Activated T-helper 1 cell treated with anti-CD3 and anti-CD28 coated beads, Interleukin-12 subunit alpha, Interleukin-12 subunit beta, Interleukin-2, Interleukin-4 antibody, amounts not matched to agents 30 ng/mL and 10 ng/mL and 1 ng/mL, durations not matched to agents 14 hours and 24 hours and 36 hours (primary cell): Measurements from ENCODE around the gene ANKRD11. TPM values are rescaled to one million over a fixed set of nuclear protein-coding genes. Genes with fewer than 3 reads are reported as not detected.

Experiments used
- DNase-seq: peaks from one replicate; pipeline ENCODE4 v3.0.0; 2021; ENCODE audit warnings: low spot score
- H3K27ac Mint-ChIP-seq: one replicate; pipeline ENCODE4 v1.8.0; 2021; ENCODE audit warnings: mild to moderate bottlenecking, mixed read lengths
- H3K27me3 Mint-ChIP-seq: one replicate; pipeline ENCODE4 v1.8.0; 2022; ENCODE audit warnings: mild to moderate bottlenecking, moderate library complexity, mixed read lengths; ENCODE audit not compliant: insufficient read depth
- H3K36me3 Mint-ChIP-seq: one replicate; pipeline ENCODE4 v1.8.0; 2021; ENCODE audit warnings: low read depth, mixed read lengths
- H3K4me1 Mint-ChIP-seq: one replicate; pipeline ENCODE4 v1.8.0; 2021; ENCODE audit warnings: low read depth, mixed read lengths
- H3K4me3 Mint-ChIP-seq: one replicate; pipeline ENCODE4 v1.8.0; 2021; ENCODE audit warnings: mild to moderate bottlenecking, moderate library complexity, mixed read lengths
- H3K9me3 Mint-ChIP-seq: one replicate; pipeline ENCODE4 v1.8.0; 2021; ENCODE audit warnings: mixed read lengths
- intact Hi-C: fragments of 100-400 bp; cut with micrococcal nuclease; formaldehyde crosslinking; loops from one replicate; pipeline ENCODE4 v1.15.1; 2024
- total RNA-seq: library from RNA; stranded (reverse); gene quantifications from 2 replicates; pipeline ENCODE4 v1.2.3, GENCODE V29; 2022

Gene ANKRD11
- total RNA-seq, 1 donor from 2014 or later = 176 TPM

DNA sequence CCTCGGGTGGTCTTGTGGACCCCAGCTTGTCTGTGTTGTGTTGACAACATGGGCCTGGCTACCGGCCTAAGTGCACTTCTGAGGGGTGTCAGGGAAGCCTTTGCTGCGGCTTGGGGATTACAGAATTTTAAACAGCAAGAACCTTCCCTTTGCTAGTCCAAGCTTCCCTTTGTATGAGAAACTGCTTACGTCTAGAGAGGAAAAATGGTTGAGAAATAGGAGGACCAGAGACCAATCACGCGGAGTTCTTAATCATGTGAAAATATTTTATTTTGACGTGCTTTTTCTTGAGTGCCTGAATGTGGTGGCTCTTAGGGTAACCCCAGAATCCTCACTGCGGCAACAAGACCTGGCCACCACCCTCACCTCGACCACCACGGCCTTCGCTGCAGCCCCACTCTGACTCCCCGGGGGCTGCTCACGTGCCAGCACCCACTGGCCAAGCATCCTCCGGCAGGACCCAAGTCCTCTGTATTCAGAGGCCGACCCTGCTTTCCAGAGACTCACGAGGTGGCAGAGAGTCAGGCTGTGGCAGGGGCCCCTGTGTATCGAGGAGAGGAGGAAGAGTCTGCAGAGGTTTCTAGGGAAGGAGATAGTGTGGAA is 191.6 kb downstream of the ANKRD11 start:
- DNase-seq = no peak
- Mint-ChIP-seq H3K27ac (no peak overlapping the region), H3K36me3 (peaks cover 14% of the 10 kb centered on the region), H3K4me1 (peaks cover 32% of the 10 kb centered on the region), H3K27me3 (no peaks in the 10 kb centered on the region), H3K9me3 (no peaks in the 10 kb centered on the region), H3K4me3 (no peak overlapping the region)
- intact Hi-C loops = no loop called here

DNA sequence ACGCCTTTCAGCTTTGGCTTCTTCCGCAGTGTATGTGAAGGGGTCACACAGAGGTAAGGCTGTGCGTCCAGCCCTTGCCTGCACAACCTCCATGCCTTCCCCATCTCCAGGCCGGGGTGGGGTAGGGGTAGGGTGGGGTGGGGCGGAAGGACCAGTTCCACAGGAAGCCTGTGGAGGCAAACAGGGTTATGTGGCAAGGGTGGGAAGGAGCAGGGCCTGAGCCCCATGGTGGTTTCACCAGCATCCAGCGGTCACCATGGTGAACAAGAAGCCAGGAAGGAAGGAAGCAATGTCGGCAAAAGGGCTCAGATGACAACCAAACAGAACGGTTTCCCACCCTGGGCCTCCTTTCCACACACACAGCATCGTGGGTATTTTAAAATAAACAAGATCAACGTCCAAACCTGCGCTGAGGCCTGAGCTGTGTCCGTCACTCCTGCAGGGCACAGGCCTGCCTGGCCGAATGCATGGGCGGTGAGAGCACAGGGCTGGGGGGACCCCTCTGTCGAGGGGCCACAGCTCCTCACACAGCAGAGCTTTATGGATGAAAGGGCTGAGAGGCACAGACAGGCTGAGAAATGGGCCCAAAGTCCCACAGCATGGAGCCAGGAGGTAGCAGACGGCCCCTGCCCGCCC is 192.3 kb downstream of the ANKRD11 start:
- no peak for DNase-seq
- no peaks in the 10 kb centered on the region for H3K9me3 Mint-ChIP-seq
- H3K27me3 Mint-ChIP-seq = no peaks in the 10 kb centered on the region
- H3K27ac Mint-ChIP-seq = peak overlapping the region; percentile 76
- H3K4me3 Mint-ChIP-seq = no peak overlapping the region
- peaks cover 32% of the 10 kb centered on the region for H3K4me1 Mint-ChIP-seq
- peaks cover 12% of the 10 kb centered on the region for H3K36me3 Mint-ChIP-seq
- intact Hi-C loops = no loop called here

DNA sequence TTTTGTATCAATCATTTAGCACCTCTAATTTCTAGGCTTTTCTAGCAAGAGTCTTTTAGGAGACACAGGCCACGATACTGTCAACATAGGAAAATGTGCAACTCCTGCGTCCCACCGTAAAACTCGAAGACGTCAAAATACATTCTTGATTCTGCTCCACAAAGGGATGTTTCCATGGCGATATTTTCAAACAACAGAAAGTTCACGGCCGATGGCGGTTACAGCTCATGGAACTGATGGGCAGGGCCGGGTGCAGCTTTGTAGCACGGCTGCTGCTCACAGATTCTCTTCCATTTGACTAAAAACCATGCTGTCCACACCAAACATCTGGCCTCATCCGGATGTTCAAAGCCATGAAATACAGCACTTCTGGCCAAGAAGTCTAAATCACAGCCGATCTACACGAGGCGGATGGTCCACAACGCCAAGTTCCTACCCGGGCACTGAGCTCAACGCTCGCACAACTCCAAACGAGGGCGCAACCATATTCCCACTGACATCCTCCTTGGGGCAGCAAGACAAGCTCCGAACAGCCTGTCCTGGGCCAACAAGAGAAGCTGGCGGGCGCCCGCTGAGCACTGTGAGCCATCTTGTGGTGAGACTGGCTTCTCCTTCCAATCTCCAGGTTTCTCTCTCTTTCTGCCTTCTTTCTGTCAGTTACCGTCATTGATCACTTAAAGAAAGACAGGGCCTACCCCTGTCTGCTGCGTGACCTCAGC is 193.0 kb downstream of the ANKRD11 start:
- H3K4me3 Mint-ChIP-seq = no peak overlapping the region
- H3K27ac Mint-ChIP-seq = peak overlapping the region; percentile 76
- peaks cover 8% of the 10 kb centered on the region for H3K36me3 Mint-ChIP-seq
- peaks cover 26% of the 10 kb centered on the region for H3K4me1 Mint-ChIP-seq
- intact Hi-C loops = no loop called here
- no peak for DNase-seq
- no peaks in the 10 kb centered on the region for H3K9me3 Mint-ChIP-seq
- no peaks in the 10 kb centered on the region for H3K27me3 Mint-ChIP-seq

DNA sequence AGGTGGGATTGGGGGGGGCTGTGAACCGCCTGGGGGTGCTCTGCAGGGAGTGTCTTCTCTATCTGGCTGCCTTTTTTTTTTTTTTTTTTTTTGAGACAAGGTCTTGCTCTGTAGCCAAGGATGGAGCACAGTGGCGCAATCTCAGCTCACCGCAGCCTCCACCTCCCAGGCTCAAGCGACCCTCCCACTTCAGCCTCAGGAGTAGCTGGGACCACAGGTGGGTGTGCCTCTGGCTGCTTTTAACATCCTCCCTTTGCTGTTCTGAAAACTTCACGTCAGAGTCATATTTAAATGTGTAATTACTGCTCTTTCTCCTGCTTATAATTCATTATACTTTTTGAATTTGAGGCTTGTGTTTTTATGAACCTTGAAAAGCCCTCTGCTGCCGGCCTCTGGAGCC is 194.4 kb downstream of the ANKRD11 start:
- intact Hi-C loops = no loop called here
- peak overlapping the region; percentile 35 for H3K27ac Mint-ChIP-seq
- H3K4me3 Mint-ChIP-seq = no peak overlapping the region
- no peak for DNase-seq
- no peaks in the 10 kb centered on the region for H3K9me3 Mint-ChIP-seq
- H3K4me1 Mint-ChIP-seq = peaks cover 26% of the 10 kb centered on the region
- H3K36me3 Mint-ChIP-seq = peaks cover 8% of the 10 kb centered on the region
- H3K27me3 Mint-ChIP-seq = no peaks in the 10 kb centered on the region

DNA sequence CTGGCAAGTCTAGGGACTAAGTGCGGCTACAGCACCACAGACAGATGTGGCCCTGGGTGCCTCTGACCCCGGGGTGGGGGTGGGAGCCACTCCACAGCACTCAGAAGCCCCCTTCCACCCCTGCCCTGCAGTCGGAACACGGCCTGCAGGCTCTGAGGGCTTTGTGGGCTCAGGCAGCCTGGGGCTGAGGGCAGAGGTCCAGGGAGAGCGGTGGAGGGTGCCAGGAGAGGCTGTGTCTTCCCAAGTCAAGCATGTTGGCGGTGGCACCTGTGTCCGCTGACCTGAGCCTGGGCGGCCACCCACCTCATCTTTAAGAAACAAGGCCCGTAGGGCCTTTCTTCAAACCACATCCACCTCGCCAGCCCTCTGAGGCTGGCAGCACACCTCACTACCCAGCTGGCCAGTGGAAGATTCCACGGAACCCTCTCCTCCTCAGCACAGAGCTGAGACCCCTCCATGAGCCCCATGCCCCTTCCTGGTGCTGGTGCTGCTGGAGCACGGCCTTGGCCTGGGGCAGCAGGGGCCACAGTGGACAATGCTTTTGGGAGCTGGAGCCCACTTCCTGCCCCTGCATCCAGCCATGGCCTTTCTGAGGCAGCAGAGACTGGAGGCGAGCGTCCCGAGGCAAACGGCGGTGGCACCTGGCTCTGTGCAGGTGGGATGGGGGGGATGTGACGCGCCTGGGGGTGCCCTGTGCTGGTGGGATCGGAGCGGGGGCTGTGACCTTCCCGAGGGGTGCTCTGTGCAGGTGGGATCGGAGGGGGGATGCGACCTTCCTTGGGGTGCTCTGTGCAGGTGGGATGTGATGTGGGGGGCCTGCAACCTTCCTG is 195.1 kb downstream of the ANKRD11 start:
- no peaks in the 10 kb centered on the region for H3K27me3 Mint-ChIP-seq
- peaks cover 26% of the 10 kb centered on the region for H3K4me1 Mint-ChIP-seq
- H3K36me3 Mint-ChIP-seq = peaks cover 7% of the 10 kb centered on the region
- H3K9me3 Mint-ChIP-seq = no peaks in the 10 kb centered on the region
- intact Hi-C loops = no loop called here
- no peak overlapping the region for H3K4me3 Mint-ChIP-seq
- DNase-seq = no peak
- H3K27ac Mint-ChIP-seq = no peak overlapping the region

DNA sequence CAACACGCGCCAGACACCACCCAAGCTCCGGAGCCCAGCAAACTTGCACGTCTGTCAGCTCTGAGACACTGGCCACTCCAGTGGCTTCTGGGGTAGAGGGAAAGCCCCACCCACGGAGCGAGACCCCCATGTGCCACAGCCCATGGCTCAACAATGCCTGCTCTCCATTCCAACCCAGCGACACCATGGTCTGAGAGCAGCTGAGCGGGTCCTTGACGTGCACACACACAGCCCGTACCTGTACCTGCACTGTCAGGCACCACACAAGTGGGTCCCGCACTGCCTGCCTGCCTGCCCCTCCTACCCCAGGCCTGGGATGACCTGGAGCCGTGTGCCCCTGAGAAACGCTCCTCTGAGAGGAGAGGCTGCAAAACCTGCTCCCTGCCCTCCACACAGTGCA is 195.9 kb downstream of the ANKRD11 start:
- Mint-ChIP-seq H3K27ac (no peak overlapping the region), H3K4me1 (peaks cover 26% of the 10 kb centered on the region), H3K9me3 (no peaks in the 10 kb centered on the region), H3K36me3 (peaks cover 9% of the 10 kb centered on the region), H3K4me3 (no peak overlapping the region), H3K27me3 (no peaks in the 10 kb centered on the region)
- intact Hi-C loops = no loop called here
- no peak for DNase-seq

DNA sequence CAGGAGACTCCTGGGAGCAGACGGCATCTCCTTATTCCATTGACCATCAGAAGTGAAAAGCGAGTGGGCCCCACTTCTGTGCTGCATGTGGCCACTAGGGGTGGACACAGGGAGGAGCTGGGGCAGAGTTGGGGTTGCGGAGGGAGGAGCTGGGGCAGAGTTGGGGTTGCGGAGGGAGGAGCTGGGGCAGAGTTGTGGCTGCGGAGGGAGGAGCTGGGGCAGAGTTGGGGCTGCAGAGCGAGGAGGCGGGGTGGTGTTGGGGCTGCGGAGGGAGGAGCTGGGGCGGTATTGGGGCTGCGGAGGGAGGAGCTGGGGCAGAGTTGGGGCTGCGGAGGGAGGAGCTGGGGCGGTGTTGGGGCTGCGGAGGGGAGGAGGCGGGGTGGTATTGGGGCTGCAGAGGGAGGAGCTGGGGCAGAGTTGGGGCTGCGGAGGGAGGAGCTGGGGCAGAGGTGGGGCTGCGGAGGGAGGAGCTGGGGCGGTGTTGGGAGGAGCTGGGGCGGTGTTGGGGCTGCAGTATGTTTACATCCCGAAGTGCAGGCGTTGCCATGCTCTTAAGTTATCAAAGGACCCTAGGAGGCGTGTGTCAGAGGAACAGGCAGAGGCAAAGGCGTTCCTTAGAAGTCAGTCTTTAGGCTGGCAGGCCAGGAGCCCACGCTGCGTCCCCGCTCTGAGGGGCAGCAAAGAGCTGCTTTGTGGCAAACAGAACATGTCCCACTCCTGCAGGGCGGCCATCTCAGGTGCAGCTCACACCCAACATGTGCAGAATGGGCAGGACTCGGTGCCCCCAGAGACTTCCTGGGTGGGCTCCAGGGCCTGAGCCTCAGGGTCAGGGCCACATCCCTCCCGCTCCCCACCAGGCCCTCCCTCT is 196.9 kb downstream of the ANKRD11 start:
- peaks cover 20% of the 10 kb centered on the region for H3K4me1 Mint-ChIP-seq
- no peaks in the 10 kb centered on the region for H3K9me3 Mint-ChIP-seq
- peaks cover 10% of the 10 kb centered on the region for H3K36me3 Mint-ChIP-seq
- H3K27ac Mint-ChIP-seq = no peak overlapping the region
- H3K4me3 Mint-ChIP-seq = no peak overlapping the region
- DNase-seq = no peak
- intact Hi-C loops = no loop called here
- H3K27me3 Mint-ChIP-seq = no peaks in the 10 kb centered on the region

DNA sequence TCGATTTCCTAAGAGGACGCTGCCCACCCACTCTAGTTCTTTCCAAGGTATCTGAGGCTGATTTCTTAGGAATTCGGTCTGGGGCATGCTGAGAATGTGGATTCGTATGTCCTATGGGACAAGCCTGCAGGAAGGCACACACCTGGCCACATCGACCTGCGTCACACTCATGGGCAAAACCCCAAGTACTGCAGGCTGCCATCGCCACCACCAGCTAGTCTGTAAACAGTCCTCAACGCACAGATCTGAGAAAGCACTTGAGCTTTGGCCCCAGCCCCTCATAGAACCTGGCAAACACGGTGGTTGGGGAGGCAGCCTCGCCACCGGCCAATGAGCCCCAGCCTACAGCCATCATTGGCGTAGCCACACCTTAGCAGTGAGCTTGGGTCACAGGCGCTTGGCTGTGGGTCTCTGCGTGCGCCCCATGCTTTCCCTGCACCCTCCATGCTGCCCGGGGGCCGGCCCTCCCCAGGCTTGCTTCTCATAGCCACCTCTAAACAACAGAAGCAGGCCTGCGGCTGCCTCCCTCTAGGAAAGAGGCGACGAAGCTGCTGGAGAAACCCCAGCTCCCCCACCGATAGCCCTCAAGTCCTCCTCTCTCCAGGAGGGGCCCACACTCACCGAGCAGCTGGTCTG is 197.8 kb downstream of the ANKRD11 start:
- DNase-seq = no peak
- H3K4me3 Mint-ChIP-seq = no peak overlapping the region
- H3K27ac Mint-ChIP-seq = peak overlapping the region; percentile 63
- peaks cover 17% of the 10 kb centered on the region for H3K4me1 Mint-ChIP-seq
- peaks cover 8% of the 10 kb centered on the region for H3K36me3 Mint-ChIP-seq
- H3K9me3 Mint-ChIP-seq = no peaks in the 10 kb centered on the region
- intact Hi-C loops = no loop called here
- no peaks in the 10 kb centered on the region for H3K27me3 Mint-ChIP-seq

DNA sequence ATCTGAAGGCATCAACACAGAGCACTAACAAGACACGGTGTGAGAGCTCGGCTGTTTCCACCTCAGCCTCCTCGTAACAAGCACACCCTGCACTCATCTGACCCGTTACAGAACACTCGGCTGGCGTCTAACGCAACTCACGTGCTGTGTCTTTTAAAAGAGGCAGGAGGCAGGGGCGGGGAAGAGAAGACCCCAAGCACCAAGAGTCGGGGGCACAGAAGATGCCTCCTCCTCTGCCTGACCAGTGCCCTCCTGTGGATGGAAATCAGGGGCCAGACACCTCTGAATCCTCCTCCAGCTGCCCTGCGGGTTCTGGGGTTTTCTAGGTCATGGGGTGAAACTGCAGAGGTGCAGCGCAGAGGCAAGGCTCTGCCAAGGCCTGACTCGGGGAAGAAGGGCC is 198.6 kb downstream of the ANKRD11 start:
- Mint-ChIP-seq H3K36me3 (peaks cover 9% of the 10 kb centered on the region), H3K4me3 (no peak overlapping the region), H3K9me3 (no peaks in the 10 kb centered on the region), H3K4me1 (peaks cover 9% of the 10 kb centered on the region), H3K27me3 (no peaks in the 10 kb centered on the region), H3K27ac (no peak overlapping the region)
- intact Hi-C loops = no loop called here
- DNase-seq = no peak

DNA sequence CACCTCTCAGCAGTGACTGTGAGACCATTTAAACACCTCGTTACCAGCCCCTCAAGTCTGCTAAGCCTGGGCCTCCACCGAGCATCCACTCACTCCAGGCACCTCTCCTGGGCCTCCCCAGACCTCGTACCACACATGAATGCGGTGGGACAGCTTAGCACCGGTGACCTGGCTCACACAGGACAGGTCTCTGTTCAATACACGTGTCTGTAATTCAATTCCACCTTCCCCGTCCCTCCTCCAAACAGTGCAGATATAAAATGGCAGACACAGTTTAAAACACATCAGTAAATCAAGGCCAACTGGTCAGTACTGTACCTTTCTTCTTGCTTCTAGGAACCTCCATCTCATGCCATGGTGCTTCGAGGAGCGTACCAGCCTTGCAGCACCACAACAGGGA is 199.0 kb downstream of the ANKRD11 start:
- Mint-ChIP-seq H3K27ac (no peak overlapping the region), H3K4me1 (peaks cover 5% of the 10 kb centered on the region), H3K9me3 (no peaks in the 10 kb centered on the region), H3K27me3 (no peaks in the 10 kb centered on the region), H3K4me3 (no peak overlapping the region), H3K36me3 (peaks cover 10% of the 10 kb centered on the region)
- intact Hi-C loops = no loop called here
- DNase-seq = no peak

DNA sequence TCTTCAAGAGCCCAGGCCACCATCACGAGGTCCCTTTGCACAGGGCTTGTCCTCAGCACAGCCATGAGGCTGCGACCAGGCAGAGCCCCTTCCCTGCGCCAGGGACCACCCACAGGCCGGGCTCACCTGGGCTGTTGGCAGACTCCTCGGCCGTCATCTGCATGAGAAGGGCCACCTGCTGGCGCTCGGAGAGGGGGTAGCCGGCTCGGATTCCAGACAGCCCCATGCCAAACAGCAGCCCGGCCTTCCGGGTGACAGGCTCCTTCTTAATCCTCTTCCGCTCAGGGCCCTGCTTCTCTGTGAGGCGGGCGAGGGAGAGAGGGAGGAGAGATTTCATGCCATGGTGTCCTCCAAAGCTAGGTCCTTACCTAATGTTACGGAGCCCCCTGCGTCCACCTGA is 199.5 kb downstream of the ANKRD11 start:
- Mint-ChIP-seq H3K4me3 (no peak overlapping the region), H3K27ac (peak overlapping the region; percentile 52), H3K9me3 (no peaks in the 10 kb centered on the region), H3K4me1 (no peaks in the 10 kb centered on the region), H3K27me3 (no peaks in the 10 kb centered on the region), H3K36me3 (peaks cover 11% of the 10 kb centered on the region)
- no peak for DNase-seq
- intact Hi-C loops = no loop called here

DNA sequence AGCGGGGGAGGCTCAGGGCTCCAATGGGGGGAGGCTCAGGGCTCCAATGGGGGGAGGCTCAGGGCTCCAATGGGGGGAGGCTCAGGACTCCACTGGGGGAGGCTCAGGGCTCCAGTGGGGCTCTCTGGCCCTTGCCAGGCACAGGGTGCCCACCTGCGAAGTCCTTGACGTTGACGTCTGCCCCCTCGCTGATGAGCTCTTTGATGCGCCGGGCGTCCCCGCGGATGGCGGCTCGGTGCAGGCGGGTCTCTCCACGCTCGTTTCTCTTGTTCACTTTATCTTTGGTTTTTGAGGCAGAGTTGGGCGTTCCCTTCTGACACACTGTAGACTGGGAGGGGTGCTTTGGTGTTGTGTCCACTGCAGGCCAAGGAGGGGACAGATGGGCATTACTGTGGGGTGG is 199.9 kb downstream of the ANKRD11 start:
- no peaks in the 10 kb centered on the region for H3K27me3 Mint-ChIP-seq
- H3K4me1 Mint-ChIP-seq = no peaks in the 10 kb centered on the region
- intact Hi-C loops = no loop called here
- no peak for DNase-seq
- peak overlapping the region; percentile 52 for H3K27ac Mint-ChIP-seq
- no peak overlapping the region for H3K4me3 Mint-ChIP-seq
- peaks cover 11% of the 10 kb centered on the region for H3K36me3 Mint-ChIP-seq
- H3K9me3 Mint-ChIP-seq = no peaks in the 10 kb centered on the region
